Smooth muscle cell (in vitro differentiated cells): ENCODE results near the gene ALG5. TPM values are rescaled to one million over a fixed set of nuclear protein-coding genes. Genes with fewer than 3 reads are reported as not detected.

Experiments used
- DNase-seq: peaks from one replicate; lab custom pipeline; 2025; ENCODE audit not compliant: unreplicated experiment; lab: John Stamatoyannopoulos, UW
- H2AFZ ChIP-seq: fragments of 200-600 bp; sonication (generic); 2 replicates; pipeline ENCODE4 v1.6.0; 2016; ENCODE audit warnings: antibody characterized with exemption, low read depth, mild to moderate bottlenecking
- H3F3A ChIP-seq: fragments of 200-600 bp; sonication (generic); 2 replicates; pipeline ENCODE4 v1.6.0; 2017; ENCODE audit warnings: antibody characterized with exemption, low read depth
- H3K27ac ChIP-seq: fragments of 200-600 bp; sonication (generic); 2 replicates; pipeline ENCODE4 v1.5.1; 2016; ENCODE audit warnings: low read depth, mild to moderate bottlenecking
- H3K27me3 ChIP-seq: fragments of 200-600 bp; sonication (generic); 2 replicates; pipeline ENCODE4 v1.6.1; 2016; ENCODE audit warnings: low read depth, mild to moderate bottlenecking
- H3K36me3 ChIP-seq: fragments of 200-600 bp; sonication (generic); 2 replicates; pipeline ENCODE4 v1.5.1; 2016; ENCODE audit warnings: low read depth
- H3K4me1 ChIP-seq: fragments of 200-600 bp; sonication (generic); 2 replicates; pipeline ENCODE4 v1.5.1; 2016; ENCODE audit warnings: low read depth
- H3K4me2 ChIP-seq: fragments of 200-600 bp; sonication (generic); 2 replicates; pipeline ENCODE4 v1.6.0; 2016; ENCODE audit warnings: mild to moderate bottlenecking
- H3K4me3 ChIP-seq: fragments of 200-600 bp; sonication (generic); 2 replicates; pipeline ENCODE4 v1.5.1; 2016; ENCODE audit warnings: mild to moderate bottlenecking
- H3K79me2 ChIP-seq: fragments of 200-600 bp; sonication (generic); 2 replicates; pipeline ENCODE4 v1.6.0; 2016; ENCODE audit warnings: low read depth, mild to moderate bottlenecking
- H3K9ac ChIP-seq: fragments of 200-600 bp; sonication (generic); 2 replicates; pipeline ENCODE4 v1.6.0; 2016; ENCODE audit warnings: low read depth
- H3K9me3 ChIP-seq: fragments of 200-600 bp; sonication (generic); replicated peaks from 2 replicates; pipeline ENCODE4 v1.5.1; 2016; ENCODE audit warnings: low read depth
- H4K20me1 ChIP-seq: fragments of 200-600 bp; sonication (generic); 2 replicates; pipeline ENCODE4 v1.6.0; 2016; ENCODE audit warnings: low read depth
- WGBS: methylation state at CpG from one replicate; pipeline ENCODE4 v1.1.7; 2016; ENCODE audit warnings: low lambda C conversion rate; 5-methylcytosine and 5-hydroxymethylcytosine counted together
- polyA plus RNA-seq: library from polyadenylated mRNA; unstranded; fragments of >200 nt; fragmentation: Nextera tagmentation; extraction: Ambion mirVana; gene quantifications from 2 replicates; pipeline ENCODE4 v1.2.1, GENCODE V29; 2016
- total RNA-seq: library from RNA; depleted of rRNA; stranded (reverse); fragments of >200 nt; gene quantifications from 2 replicates; pipeline ENCODE4 v1.2.3, GENCODE V29; 2014
- TF ChIP-seq, protein P1 (sequence below): fragments of 200-600 bp; sonication (generic); IDR thresholded peaks from 2 replicates; pipeline ENCODE4 v1.5.1; 2017; ENCODE audit warnings: borderline replicate concordance, mild to moderate bottlenecking, antibody characterized with exemption; ENCODE audit not compliant: insufficient read depth, poor library complexity, severe bottlenecking

The ALG5 gene
- total and polyA plus RNA-seq, 2 experiments from 2014 or later, result 68.1 to 68.5 TPM

DNA sequence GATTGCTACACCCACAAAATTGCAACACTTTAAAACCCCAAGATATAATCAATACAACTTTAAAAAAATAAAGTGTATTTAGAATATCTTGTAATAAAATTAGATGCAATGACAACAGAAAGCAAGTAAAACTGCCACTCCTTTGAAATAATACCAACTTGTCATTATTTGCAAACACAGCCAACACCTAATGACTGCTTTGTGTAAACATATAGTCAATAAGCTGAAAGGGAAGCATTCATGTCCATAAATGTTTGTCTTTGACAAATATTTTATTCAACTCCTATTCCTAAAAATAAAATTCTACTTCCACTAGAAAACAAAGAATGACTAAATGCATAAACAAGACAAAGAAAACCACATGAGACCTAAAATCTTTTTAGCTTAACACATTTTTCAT is 85.7 kb downstream of the ALG5 start:
- TF ChIP-seq, protein P1, sequence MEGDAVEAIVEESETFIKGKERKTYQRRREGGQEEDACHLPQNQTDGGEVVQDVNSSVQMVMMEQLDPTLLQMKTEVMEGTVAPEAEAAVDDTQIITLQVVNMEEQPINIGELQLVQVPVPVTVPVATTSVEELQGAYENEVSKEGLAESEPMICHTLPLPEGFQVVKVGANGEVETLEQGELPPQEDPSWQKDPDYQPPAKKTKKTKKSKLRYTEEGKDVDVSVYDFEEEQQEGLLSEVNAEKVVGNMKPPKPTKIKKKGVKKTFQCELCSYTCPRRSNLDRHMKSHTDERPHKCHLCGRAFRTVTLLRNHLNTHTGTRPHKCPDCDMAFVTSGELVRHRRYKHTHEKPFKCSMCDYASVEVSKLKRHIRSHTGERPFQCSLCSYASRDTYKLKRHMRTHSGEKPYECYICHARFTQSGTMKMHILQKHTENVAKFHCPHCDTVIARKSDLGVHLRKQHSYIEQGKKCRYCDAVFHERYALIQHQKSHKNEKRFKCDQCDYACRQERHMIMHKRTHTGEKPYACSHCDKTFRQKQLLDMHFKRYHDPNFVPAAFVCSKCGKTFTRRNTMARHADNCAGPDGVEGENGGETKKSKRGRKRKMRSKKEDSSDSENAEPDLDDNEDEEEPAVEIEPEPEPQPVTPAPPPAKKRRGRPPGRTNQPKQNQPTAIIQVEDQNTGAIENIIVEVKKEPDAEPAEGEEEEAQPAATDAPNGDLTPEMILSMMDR, result no peak
- no peaks in the 10 kb centered on the region for H3K9me3 ChIP-seq
- H2AFZ ChIP-seq, result no peak overlapping the region
- H4K20me1 ChIP-seq, result peaks cover 3% of the 10 kb centered on the region
- no peaks in the 10 kb centered on the region for H3K27me3 ChIP-seq
- no peaks in the 10 kb centered on the region for H3K36me3 ChIP-seq
- DNase-seq, result no peak
- H3K79me2 ChIP-seq, result peaks cover 87% of the 10 kb centered on the region
- H3F3A ChIP-seq, result no peaks in the 10 kb centered on the region
- no peak overlapping the region for H3K4me3 ChIP-seq
- no peak overlapping the region for H3K27ac ChIP-seq
- no peak overlapping the region for H3K9ac ChIP-seq
- no peak overlapping the region for H3K4me2 ChIP-seq
- H3K4me1 ChIP-seq, result peaks cover 9% of the 10 kb centered on the region

DNA sequence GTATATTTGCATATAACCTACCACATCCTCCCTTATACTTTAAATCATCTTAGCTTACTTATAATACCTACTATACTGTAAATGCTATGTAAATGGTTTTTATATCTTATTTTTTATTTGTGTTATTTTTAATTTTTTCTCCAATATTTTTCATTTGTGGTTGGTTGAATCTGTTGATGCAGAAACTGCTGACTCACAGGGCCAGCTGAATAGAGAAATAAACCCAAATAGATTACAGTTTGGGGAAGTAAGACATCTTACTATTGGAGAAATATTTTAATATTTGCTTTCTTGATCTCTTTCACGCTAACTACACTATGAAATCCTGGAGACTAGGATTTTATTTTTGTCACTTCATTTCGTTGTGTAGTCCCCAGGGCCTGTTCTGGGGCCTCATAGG is 86.2 kb downstream of the ALG5 start:
- H3K4me3 ChIP-seq, result no peak overlapping the region
- no peak overlapping the region for H2AFZ ChIP-seq
- no peak for DNase-seq
- no peak overlapping the region for H3K9ac ChIP-seq
- H3K4me2 ChIP-seq, result no peak overlapping the region
- H3K27me3 ChIP-seq, result no peaks in the 10 kb centered on the region
- H3K27ac ChIP-seq, result no peak overlapping the region
- H4K20me1 ChIP-seq, result peaks cover 3% of the 10 kb centered on the region
- H3K36me3 ChIP-seq, result no peaks in the 10 kb centered on the region
- no peaks in the 10 kb centered on the region for H3F3A ChIP-seq
- TF ChIP-seq, protein P1, result no peak
- H3K9me3 ChIP-seq, result no peaks in the 10 kb centered on the region
- WGBS, result 82% methylated on average over 2 of the region's 2 CpGs
- H3K4me1 ChIP-seq, result peaks cover 4% of the 10 kb centered on the region
- H3K79me2 ChIP-seq, result peaks cover 92% of the 10 kb centered on the region

DNA sequence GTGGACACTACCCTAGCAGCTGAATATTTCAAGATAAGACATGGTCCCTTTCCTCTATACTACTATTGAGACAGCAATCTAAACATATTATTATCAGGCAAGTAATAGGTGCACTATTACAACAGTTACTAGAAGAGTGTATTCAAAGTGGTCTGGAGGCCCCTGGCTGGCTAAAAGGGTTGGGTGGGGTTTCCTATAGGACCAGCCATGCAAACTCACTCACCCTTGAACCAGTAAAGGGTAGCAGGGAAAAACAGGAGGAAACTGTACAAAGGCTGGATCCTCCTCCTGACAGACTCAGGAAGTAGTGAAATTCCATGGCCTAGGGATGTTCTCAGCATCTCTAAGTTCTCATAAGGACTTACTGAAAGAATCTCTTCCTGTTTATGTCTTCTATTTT is 86.8 kb downstream of the ALG5 start:
- H4K20me1 ChIP-seq, result peaks cover 3% of the 10 kb centered on the region
- no peak overlapping the region for H3K4me2 ChIP-seq
- DNase-seq, result no peak
- no peak overlapping the region for H3K27ac ChIP-seq
- H3K9ac ChIP-seq, result no peak overlapping the region
- no peaks in the 10 kb centered on the region for H3K36me3 ChIP-seq
- no peak overlapping the region for H2AFZ ChIP-seq
- TF ChIP-seq, protein P1, result no peak
- no peaks in the 10 kb centered on the region for H3K4me1 ChIP-seq
- no peak overlapping the region for H3K4me3 ChIP-seq
- H3K27me3 ChIP-seq, result no peaks in the 10 kb centered on the region
- no peaks in the 10 kb centered on the region for H3F3A ChIP-seq
- H3K79me2 ChIP-seq, result peaks cover 88% of the 10 kb centered on the region
- no peaks in the 10 kb centered on the region for H3K9me3 ChIP-seq

DNA sequence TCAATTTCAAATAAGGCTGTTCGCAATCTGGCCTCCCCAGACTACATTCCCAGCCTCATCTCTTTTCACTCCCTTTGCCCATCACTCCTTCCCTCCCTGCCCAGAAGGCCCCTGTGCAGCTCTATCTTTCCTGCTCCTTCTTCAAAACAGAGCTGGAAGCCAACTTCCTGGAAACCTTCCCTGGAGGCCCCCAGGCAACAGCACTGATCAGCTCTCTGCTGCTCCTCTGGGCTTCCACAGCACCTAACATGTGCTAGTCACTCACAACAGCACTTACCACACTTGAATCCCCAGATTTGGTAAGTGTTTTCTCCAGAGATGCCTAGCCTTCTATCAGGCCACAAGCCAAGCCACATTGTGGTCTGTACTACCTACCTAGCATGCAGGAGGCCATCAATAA is 88.6 kb downstream of the ALG5 start:
- Histone ChIP-seq H3F3A (no peaks in the 10 kb centered on the region), H3K9me3 (no peaks in the 10 kb centered on the region), H3K27ac (no peak overlapping the region), H3K79me2 (peaks cover 79% of the 10 kb centered on the region), H3K36me3 (no peaks in the 10 kb centered on the region), H3K4me2 (no peak overlapping the region), H3K4me3 (no peak overlapping the region), H3K27me3 (no peaks in the 10 kb centered on the region), H2AFZ (no peak overlapping the region), H3K4me1 (no peaks in the 10 kb centered on the region), H3K9ac (no peak overlapping the region), H4K20me1 (peaks cover 18% of the 10 kb centered on the region)
- WGBS, result 100% methylated on average over 1 of the region's 1 CpG
- no peak for DNase-seq
- TF ChIP-seq, protein P1, result no peak
